M059J (cell line): ENCODE data around the gene LHX4. TPM values are rescaled to one million over a fixed set of nuclear protein-coding genes. Genes with fewer than 3 reads are reported as not detected.

Experiments
- DNase-seq: peaks from one replicate; pipeline ENCODE4 v3.0.0-alpha.2; 2012; ENCODE audit warnings: low read depth
- total RNA-seq: library from RNA; depleted of rRNA; stranded (reverse); fragments of >200 nt; shearing (Covaris generic); gene quantifications from 2 replicates; pipeline ENCODE4 v1.2.3, GENCODE V29; 2014; rRNA removed

LHX4 gene
- total RNA-seq, 1 experiment from 2014 or later, result 0.02 TPM

DNA sequence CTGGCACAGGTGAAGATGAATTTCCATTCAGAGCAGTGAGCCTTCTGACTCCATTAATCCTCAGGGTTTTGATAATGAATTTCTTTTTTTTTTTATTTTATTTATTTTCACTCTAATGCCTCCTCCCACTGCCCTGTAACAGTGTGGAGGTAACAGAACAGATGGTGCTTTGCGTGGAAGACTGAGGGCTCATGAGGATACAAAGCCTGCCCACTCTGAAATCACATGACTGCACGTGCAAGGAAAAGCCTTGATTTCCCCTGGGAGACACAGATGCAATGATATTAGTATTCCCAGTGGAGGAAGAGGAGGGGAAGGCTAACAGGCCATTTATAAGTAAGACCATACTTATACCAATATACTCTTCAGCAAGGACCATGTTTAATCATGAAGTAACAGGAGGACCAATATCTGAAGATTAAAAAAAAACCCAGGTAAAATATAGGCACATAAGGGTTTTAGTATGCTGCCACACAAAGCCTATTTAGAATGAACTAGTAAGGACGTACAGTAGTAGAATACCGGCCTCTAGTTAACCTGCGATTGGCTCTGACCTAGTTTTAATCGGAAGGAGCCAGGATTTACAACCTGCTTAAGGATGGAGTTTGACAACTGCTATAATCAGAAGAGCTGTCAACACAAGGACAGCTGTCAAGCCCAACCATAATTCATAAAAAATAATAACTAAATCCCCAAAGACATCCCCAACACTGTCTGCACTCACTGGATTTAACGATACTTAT, 69.6 kb downstream of the LHX4 start:
- no peak for DNase-seq

DNA sequence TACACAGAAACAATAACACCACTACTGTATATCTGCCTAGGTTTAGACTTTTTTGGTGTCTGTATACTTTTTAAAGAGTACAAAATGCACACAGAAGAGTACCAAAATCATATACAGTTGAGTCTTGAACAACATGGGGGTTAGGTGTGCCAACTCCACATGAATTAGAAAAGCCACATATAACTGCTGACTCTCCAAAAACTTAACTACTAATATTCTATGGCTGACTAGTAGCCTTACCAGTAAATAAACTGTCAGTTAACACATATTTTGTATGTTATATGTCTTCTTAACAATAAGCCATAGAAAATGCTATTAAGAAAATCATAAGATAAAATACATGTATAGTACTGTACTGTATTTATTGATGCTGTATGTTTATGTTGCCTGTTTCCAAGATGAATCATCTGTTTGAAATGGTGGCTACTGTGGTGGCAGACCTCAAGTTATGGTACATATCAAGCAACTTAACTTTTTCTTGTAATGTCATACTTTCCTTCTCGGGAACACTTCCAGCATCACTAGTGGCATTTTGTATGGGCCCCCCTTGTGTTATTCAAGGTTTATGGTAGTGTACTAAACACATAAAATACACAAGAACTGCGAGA, 71.2 kb downstream of the LHX4 start:
- DNase-seq, result peak; percentile 10

DNA sequence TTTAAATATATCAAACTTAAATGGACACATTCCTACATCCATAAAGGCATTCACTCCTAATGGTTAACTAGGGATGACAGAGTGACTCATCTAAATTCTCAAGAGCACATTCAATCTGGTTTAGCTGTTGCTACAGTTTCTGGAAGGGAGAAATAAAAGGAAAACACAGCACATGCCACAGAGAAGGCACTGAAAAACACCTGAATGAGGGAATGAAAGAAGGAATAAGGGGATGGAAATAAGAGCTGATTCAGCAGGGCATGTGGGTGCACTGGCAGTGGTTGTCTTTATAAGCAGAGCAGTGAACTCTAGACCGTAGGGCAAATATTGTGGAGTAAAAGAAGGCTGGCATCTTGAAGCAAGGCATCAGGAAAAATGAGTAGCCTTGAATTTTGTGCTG, 79.3 kb downstream of the LHX4 start:
- DNase-seq, result peak; percentile 65

DNA sequence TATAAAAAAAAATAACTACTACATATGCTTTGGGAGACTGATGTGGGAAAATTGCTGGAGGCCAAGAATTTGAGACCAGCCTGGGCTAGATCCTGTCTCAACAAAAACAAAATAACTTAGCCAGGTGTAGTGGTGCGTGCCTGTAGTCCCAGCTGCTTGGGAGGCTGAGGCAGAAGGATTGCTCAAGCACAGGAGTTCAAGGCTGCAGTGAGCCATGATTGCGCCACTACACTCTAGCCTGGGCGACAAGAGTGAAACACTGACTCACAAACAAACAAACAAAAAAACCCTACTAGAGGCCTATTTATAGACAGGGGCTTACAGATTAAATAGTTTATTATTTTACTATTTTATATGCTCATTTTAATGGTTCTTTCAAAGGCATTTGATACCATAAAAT, 80.0 kb downstream of the LHX4 start:
- DNase-seq, result peak; percentile 46

DNA sequence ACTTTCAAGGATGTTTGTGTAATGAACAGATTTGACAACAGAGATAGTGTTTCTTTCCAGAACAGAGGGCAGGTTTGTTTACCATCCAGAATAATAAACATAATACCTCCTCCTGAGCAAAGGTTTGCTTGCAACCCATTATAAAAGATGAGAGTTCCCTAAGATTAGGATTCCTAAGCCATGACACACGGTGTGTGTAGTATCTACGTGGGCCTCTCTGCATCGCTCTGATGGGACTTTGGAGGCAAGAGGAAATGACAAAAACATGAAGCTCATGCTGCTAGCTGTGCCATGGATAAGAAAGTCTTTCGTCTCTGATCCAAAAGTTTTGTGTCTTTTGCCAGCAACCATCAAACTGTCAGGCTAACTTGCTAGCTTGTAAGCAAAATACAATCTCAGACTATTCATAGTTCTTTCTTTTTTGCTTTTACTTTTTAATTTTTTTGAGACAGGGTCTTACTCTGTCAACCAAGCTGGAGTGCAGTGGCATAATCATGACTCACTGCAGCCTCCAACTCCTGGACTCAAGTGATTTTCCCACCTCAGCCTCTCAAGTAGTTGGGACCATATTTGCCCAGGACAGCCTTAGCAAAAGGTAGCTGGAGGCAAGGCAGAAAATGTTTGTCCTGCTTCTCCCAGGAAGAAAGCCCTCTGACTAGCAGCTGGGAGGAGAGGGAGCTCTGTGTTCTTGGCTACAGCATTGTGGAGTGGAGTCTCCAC, 81.1 kb downstream of the LHX4 start:
- DNase-seq, result peak; percentile 80

DNA sequence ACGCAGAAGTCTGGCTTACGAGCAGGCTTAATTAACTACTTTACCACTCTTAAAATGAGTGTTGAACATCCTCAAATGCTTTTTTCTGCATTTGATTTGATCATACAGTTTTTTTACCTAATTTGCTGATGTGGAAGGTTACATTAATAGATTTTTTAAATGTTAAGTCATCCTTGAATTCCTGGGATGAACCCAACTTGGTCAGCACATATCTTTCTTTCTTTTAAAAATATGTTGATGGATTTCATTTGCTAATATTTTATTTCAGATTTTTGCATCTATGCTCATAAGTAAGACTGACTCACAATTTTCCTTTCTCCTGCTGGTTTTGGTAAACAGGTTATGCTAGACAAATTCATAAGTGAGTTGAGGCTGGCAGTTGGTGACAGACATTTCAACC, 82.9 kb downstream of the LHX4 start:
- no peak for DNase-seq

DNA sequence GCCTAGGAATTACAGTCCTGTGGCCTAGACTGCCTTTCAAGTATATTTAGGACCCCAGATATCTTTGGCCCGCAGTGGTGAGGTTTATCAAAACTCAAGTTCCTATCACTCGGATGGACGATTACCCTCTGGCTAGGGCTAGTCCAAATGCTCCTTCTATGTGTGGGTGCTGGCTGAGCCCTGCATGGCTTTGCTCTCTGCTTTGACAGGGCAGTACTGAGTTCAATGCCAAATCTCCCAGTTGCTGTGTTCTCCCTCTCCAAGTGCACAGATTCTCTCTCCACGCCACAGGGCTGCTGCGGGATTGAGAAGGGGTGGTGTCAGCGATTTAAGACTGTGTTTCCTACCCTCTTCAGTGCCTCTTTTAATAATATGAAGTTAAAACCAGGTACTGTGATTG, 97.0 kb downstream of the LHX4 start:
- DNase-seq, result no peak

Other genes starting within 250 kb of the LHX4 start
- gene QSOX1, start 75.4 kb upstream of the LHX4 start, total RNA-seq, result 258 and 330 TPM in 2 replicates